GM20431 (cell line): ENCODE data around the gene POT1.
"Not testable (repeated sequence)": the region's sequence is repeated elsewhere in the genome, so short reads cannot be mapped to it uniquely, and the experiment has no call there.

ENCODE experiments used
- in situ Hi-C: fragments of 300-500 bp; cut with MseI, MboI; formaldehyde crosslinking; loops from one replicate; pipeline ENCODE4 v1.15.0; 2020; ENCODE audit warnings: low sequenced_read_pairs; ENCODE audit not compliant: unreplicated experiment

Gene POT1

GRCh38 chr7:124929467-124930172 lies at the start of gene POT1:
Gene POT1, minus strand, starts transcription at chr7:124929825. Its CDS starts 32,652 bp downstream, at chr7:124897173.
- in situ Hi-C loops: no loop called here

GRCh38 chr7:124975131-124975530 lies 45.5 kb upstream of the POT1 start:
- in situ Hi-C loops: not testable (repeated sequence)

GRCh38 chr7:124965553-124965952 lies 35.9 kb upstream of the POT1 start:
- in situ Hi-C loops: no loop called here

- in situ Hi-C loops: no loop called here
These were observed 30.1 kb upstream of the POT1 start for GRCh38 chr7:124959676-124960075.

GRCh38 chr7:124957952-124958351 lies 28.3 kb upstream of the POT1 start:
- in situ Hi-C loops: not testable (repeated sequence)

- in situ Hi-C loops: no loop called here
These were observed 26.5 kb upstream of the POT1 start for GRCh38 chr7:124956160-124956559.

GRCh38 chr7:124954790-124955189 lies 25.2 kb upstream of the POT1 start:
- in situ Hi-C loops: no loop called here

GRCh38 chr7:124945680-124946079 lies 16.1 kb upstream of the POT1 start:
- in situ Hi-C loops: no loop called here

GRCh38 chr7:124943472-124943871 lies 13.8 kb upstream of the POT1 start:
- in situ Hi-C loops: no loop called here

GRCh38 chr7:124942399-124942798 lies 12.8 kb upstream of the POT1 start:
- in situ Hi-C loops: no loop called here

GRCh38 chr7:124940306-124940705 lies 10.7 kb upstream of the POT1 start:
- in situ Hi-C loops: no loop called here

GRCh38 chr7:124938128-124938527 lies 8.5 kb upstream of the POT1 start:
- in situ Hi-C loops: no loop called here

- in situ Hi-C loops: no loop called here
These were observed 7.5 kb upstream of the POT1 start for GRCh38 chr7:124937076-124937475.

GRCh38 chr7:124934841-124935240 lies 5.2 kb upstream of the POT1 start:
- in situ Hi-C loops: no loop called here

GRCh38 chr7:124930655-124931597 lies 1.3 kb upstream of the POT1 start:
- in situ Hi-C loops: no loop called here

GRCh38 chr7:124930173-124930623 lies 573 bp upstream of the POT1 start:
- in situ Hi-C loops: no loop called here

GRCh38 chr7:124924906-124925305 lies 4.7 kb downstream of the POT1 start:
- in situ Hi-C loops: no loop called here

GRCh38 chr7:124922200-124922599 lies 7.4 kb downstream of the POT1 start:
- in situ Hi-C loops: no loop called here

GRCh38 chr7:124919841-124920240 lies 9.8 kb downstream of the POT1 start:
- in situ Hi-C loops: no loop called here

GRCh38 chr7:124918662-124919061 lies 11.0 kb downstream of the POT1 start:
- in situ Hi-C loops: no loop called here

- in situ Hi-C loops: no loop called here
These were observed 14.4 kb downstream of the POT1 start for GRCh38 chr7:124915242-124915641.
